ENCODE measurements around the gene PEAK1.
"Not testable (repeated sequence)": the region's sequence is repeated elsewhere in the genome, so short reads cannot be mapped to it uniquely, and the experiment has no call there.

The PEAK1 gene

GRCh38 chr15:77179541-77179998, 240.3 kb downstream of the PEAK1 start:
- no peak for DNase-seq (ENCODE audit: low read depth, low spot score)

GRCh38 chr15:77178411-77178810, 241.5 kb downstream of the PEAK1 start:
- no peak for DNase-seq (ENCODE audit: low read depth, low spot score)

GRCh38 chr15:77176148-77176547, 243.8 kb downstream of the PEAK1 start:
- not testable (repeated sequence) for DNase-seq (ENCODE audit: low read depth, low spot score)

- no peak for DNase-seq (ENCODE audit: low read depth, low spot score)
These were observed 246.4 kb downstream of the PEAK1 start for GRCh38 chr15:77173487-77173886.

- no peak for DNase-seq (ENCODE audit: low read depth, low spot score)
These were observed 248.5 kb downstream of the PEAK1 start for GRCh38 chr15:77171221-77171967.

- no peak for DNase-seq (ENCODE audit: low read depth, low spot score)
These were observed 251.3 kb downstream of the PEAK1 start for GRCh38 chr15:77168616-77169015.

GRCh38 chr15:77168141-77168540, 251.8 kb downstream of the PEAK1 start:
- no peak for DNase-seq (ENCODE audit: low read depth, low spot score)

GRCh38 chr15:77167406-77167805, 252.5 kb downstream of the PEAK1 start:
- DNase-seq (ENCODE audit: low read depth, low spot score) = no peak

- no peak for DNase-seq (ENCODE audit: low read depth, low spot score)
These were observed 256.0 kb downstream of the PEAK1 start for GRCh38 chr15:77163781-77164384.

GRCh38 chr15:77162872-77163633, 256.9 kb downstream of the PEAK1 start:
- no peak for DNase-seq (ENCODE audit: low read depth, low spot score)

- no peak for DNase-seq (ENCODE audit: low read depth, low spot score)
These were observed 259.1 kb downstream of the PEAK1 start for GRCh38 chr15:77160562-77161478.

GRCh38 chr15:77156000-77156399, 263.9 kb downstream of the PEAK1 start:
- not testable (repeated sequence) for DNase-seq (ENCODE audit: low read depth, low spot score)

- no peak for DNase-seq (ENCODE audit: low read depth, low spot score)
These were observed 271.7 kb downstream of the PEAK1 start for GRCh38 chr15:77148191-77148590.

GRCh38 chr15:77145370-77145769, 274.5 kb downstream of the PEAK1 start:
- DNase-seq (ENCODE audit: low read depth, low spot score) = no peak

- no peak for DNase-seq (ENCODE audit: low read depth, low spot score)
These were observed 275.3 kb downstream of the PEAK1 start for GRCh38 chr15:77144492-77145070.

GRCh38 chr15:77144026-77144425, 275.9 kb downstream of the PEAK1 start:
- no peak for DNase-seq (ENCODE audit: low read depth, low spot score)

- DNase-seq (ENCODE audit: low read depth, low spot score) = no peak
These were observed 276.3 kb downstream of the PEAK1 start for GRCh38 chr15:77143616-77144015.

- DNase-seq (ENCODE audit: low read depth, low spot score) = no peak
These were observed 276.7 kb downstream of the PEAK1 start for GRCh38 chr15:77143191-77143590.

- no peak for DNase-seq (ENCODE audit: low read depth, low spot score)
These were observed 279.7 kb downstream of the PEAK1 start for GRCh38 chr15:77140220-77140619.

GRCh38 chr15:77139312-77139711, 280.6 kb downstream of the PEAK1 start:
- DNase-seq (ENCODE audit: low read depth, low spot score) = no peak

- no peak for DNase-seq (ENCODE audit: low read depth, low spot score)
These were observed 281.8 kb downstream of the PEAK1 start for GRCh38 chr15:77138167-77138522.

All from activated CD4-positive, CD25-positive, alpha-beta regulatory T cell treated with anti-CD3 and anti-CD28 coated beads, Interleukin-2, amount 50 U/mL, for 16 hours (primary cell).